NB4 (cell line): Measurements from ENCODE around the gene MOGAT2.

Experiments used
- MYC ChIP-seq: IDR thresholded peaks from 2 replicates; pipeline ENCODE4 v1.6.1; 2011; ENCODE audit warnings: low read depth, low read length
- POLR2A ChIP-seq: IDR thresholded peaks from 2 replicates; pipeline ENCODE4 v1.6.1; 2011; ENCODE audit warnings: mild to moderate bottlenecking; ENCODE audit not compliant: insufficient read length; ENCODE audit errors: extremely low read depth
- TF ChIP-seq, protein P1 (sequence below): IDR thresholded peaks from one replicate; pipeline ENCODE4 v1.5.1; 2012; ENCODE audit warnings: low read depth, low read length

DNA sequence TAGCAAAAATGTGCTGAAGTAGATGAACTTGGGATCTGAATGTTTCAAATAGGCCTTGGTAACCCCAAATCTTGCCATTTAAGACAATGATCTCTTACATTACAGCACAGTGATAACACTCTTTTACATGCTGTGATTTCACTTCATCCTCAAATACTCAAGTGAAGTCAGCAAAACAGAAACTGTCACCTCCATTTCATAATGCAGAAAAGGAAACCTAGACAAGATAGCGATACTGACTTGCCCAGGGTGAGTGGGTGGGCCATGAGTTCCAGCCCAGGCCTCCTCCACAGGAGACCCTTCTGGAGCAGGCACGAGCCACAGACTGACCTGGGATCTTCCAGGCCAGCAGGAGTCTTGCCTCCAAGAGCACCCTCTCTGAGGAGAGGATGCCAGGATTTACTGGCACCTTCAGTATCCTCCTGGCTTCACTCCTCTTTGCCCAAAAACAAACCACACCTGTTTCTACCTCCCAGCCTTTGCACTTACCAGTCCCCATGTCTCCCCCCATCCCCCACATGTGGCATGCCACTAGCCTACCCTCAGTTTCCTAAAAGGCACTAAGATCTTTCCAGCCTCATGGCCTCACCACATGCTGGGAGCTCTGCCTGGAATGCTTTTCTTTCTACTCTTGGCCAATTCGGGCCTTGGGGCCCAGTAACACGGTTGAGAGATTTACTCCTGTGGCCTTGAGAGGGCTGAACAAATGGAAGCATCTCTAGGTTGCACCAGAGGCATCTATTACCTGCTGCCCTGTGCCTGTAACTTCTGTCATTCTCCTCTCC is 49.0 kb downstream of the MOGAT2 start:
- TF ChIP-seq, protein P1, sequence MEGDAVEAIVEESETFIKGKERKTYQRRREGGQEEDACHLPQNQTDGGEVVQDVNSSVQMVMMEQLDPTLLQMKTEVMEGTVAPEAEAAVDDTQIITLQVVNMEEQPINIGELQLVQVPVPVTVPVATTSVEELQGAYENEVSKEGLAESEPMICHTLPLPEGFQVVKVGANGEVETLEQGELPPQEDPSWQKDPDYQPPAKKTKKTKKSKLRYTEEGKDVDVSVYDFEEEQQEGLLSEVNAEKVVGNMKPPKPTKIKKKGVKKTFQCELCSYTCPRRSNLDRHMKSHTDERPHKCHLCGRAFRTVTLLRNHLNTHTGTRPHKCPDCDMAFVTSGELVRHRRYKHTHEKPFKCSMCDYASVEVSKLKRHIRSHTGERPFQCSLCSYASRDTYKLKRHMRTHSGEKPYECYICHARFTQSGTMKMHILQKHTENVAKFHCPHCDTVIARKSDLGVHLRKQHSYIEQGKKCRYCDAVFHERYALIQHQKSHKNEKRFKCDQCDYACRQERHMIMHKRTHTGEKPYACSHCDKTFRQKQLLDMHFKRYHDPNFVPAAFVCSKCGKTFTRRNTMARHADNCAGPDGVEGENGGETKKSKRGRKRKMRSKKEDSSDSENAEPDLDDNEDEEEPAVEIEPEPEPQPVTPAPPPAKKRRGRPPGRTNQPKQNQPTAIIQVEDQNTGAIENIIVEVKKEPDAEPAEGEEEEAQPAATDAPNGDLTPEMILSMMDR, result no peak
- TF ChIP-seq POLR2A, result no peak
- no peak for TF ChIP-seq MYC
